ENCODE data around the gene EHMT1. TPM values are rescaled to one million over a fixed set of nuclear protein-coding genes. Genes with fewer than 3 reads are reported as not detected.

Gene EHMT1
- total and polyA plus RNA-seq, 2 of the 8 experiments (the other 6 are each of a cell fraction or from before 2014, with no cell fraction given), result 95.7 to 163 TPM

- Histone ChIP-seq H3K23me2 (ENCODE audit: low read depth, low read length) (no peaks in the 10 kb centered on the region), H3K79me1 (ENCODE audit: low read depth, low read length) (peaks cover 6% of the 10 kb centered on the region), H4K91ac (replicated peaks; ENCODE audit: insufficient read length, low read length) (no peak overlapping the region), H2BK15ac (ENCODE audit: low read length) (no peak overlapping the region), H3K9ac (replicated peaks in 1 of 4; ENCODE audit: extremely low read depth in 1 of 4, low read depth in 3 of 4, low read length in 3 of 4) (no peak overlapping the region), H3K18ac (ENCODE audit: extremely low read depth, low read length) (no peak overlapping the region), H2BK12ac (ENCODE audit: low read depth, low read length) (no peak overlapping the region), H4K5ac (ENCODE audit: insufficient read length, low read depth, low read length) (no peak overlapping the region), H2BK20ac (ENCODE audit: low read length) (no peak overlapping the region), H2BK120ac (replicated peaks; ENCODE audit: low read depth, low read length) (no peak overlapping the region), H3K23ac (ENCODE audit: insufficient read length) (no peak overlapping the region), H2AFZ (ENCODE audit: low read length) (no peak overlapping the region), H3K4ac (replicated peaks; ENCODE audit: insufficient read length, low read depth, low read length) (no peak overlapping the region), H3K4me1 (replicated peaks in 1 of 4; ENCODE audit: control insufficient read depth in 3 of 4, insufficient read depth in 4 of 4, low read length in 3 of 4) (no peaks in the 10 kb centered on the region; a peak in 1 of 7 replicates), H3K27ac (ENCODE audit: low read depth, low read length) (no peak overlapping the region), H3K14ac (ENCODE audit: insufficient read length) (no peak overlapping the region), H3K56ac (replicated peaks; ENCODE audit: insufficient read length, low read depth, low read length) (no peak overlapping the region), H3K4me2 (ENCODE audit: insufficient read depth in 1 of 2, low read depth in 2 of 2, low read length in 2 of 2) (no peak overlapping the region), H3K27me3 (replicated peaks in 1 of 4; ENCODE audit: control insufficient read depth in 3 of 4, extremely low read depth in 1 of 4, insufficient read depth in 3 of 4, low read length in 3 of 4) (no peaks in the 10 kb centered on the region), H3K4me3 (ENCODE audit: extremely low read depth in 1 of 4, insufficient read depth in 2 of 4, low read depth in 3 of 4, low read length in 4 of 4) (no peak overlapping the region), H3K79me2 (ENCODE audit: control insufficient read depth in 1 of 2, insufficient read depth in 2 of 2, low read length in 2 of 2) (peaks cover 0 to 22% of the 10 kb centered on the region in 2 experiments; a peak in 1 of 4 replicates), H2BK5ac (ENCODE audit: low read depth, low read length) (no peak overlapping the region), H4K8ac (ENCODE audit: extremely low read depth, insufficient read depth, low read length) (no peak overlapping the region; the same call in 1 of the 2 replicates), H2AK5ac (ENCODE audit: low read depth, low read length) (no peak overlapping the region), H3K36me3 (ENCODE audit: control insufficient read depth in 2 of 4, insufficient read depth in 4 of 4, low read length in 3 of 4) (peaks cover 15 to 42% (median 26%) of the 10 kb centered on the region in 4 experiments), H3K9me3 (ENCODE audit: insufficient read depth in 2 of 2, low read depth in 1 of 2, low read length in 1 of 2) (no peaks in the 10 kb centered on the region), H4K20me1 (replicated peaks in 1 of 2; ENCODE audit: control insufficient read depth in 1 of 2, insufficient read depth in 2 of 2, low read length in 2 of 2) (peaks cover 4 to 10% of the 10 kb centered on the region in 2 experiments)
- no peak for DNase-seq (ENCODE audit: low read depth in 1 of 2, low spot score in 2 of 2)
- ChIA-PET CTCF (ENCODE audit: partially characterized antibody) (interaction anchor here (0.7 to 2.6 kb wide), 3 partner anchors 10 to 24 kb away, joined by 3 to 6 read pairs (median 4); no protein-coding TSS in a partner anchor), POLR2A (ENCODE audit: partially characterized antibody) (no interaction called here)
- 78% methylated on average over 7 of the region's 7 CpGs; no CpG with 5 or more reads in 1 of the 2 experiments for WGBS, 2 experiments (ENCODE audit: extremely low coverage in 1 of 2, insufficient coverage in 1 of 2, insufficient read length in 1 of 2, insufficient replicate concordance in 2 of 2, low coverage in 1 of 2, low lambda C conversion rate in 2 of 2, missing lambda C conversion rate in 1 of 2)
- no peak for TF ChIP-seq SAP30 (IDR thresholded peaks at IDR 0.05; ENCODE audit: insufficient read depth, insufficient replicate concordance, low read length)
- FAIRE-seq, result no peak
These were observed 142.2 kb downstream of the EHMT1 start for GRCh38 chr9:137761032-137761431.

Measured in H1 (cell line).